ENCODE results near the gene THBS1.

Gene THBS1

GRCh38 chr15:39580485-39581241, at the start of gene THBS1:
TSS of gene THBS1 (plus strand) at chr15:39581079. CDS start at chr15:39581858, 779 bp downstream.
- no peak within 1 kb of the TSS for H3K27ac Mint-ChIP-seq
- H3K27me3 Mint-ChIP-seq, result peaks cover 53 to 63% of the 10 kb centered on the region in 2 donors
- H3K4me3 Mint-ChIP-seq, result peak within 1 kb of the TSS; percentile 44 to 78
- no peaks in the 10 kb centered on the region for H3K36me3 Mint-ChIP-seq
- no peak for DNase-seq
- peaks cover 7 to 16% of the 10 kb centered on the region in 2 donors for H3K4me1 Mint-ChIP-seq
- ATAC-seq (replicated peaks), result peak; percentile 11 to 32
- H3K9me3 Mint-ChIP-seq, result no peaks in the 10 kb centered on the region

DNA sequence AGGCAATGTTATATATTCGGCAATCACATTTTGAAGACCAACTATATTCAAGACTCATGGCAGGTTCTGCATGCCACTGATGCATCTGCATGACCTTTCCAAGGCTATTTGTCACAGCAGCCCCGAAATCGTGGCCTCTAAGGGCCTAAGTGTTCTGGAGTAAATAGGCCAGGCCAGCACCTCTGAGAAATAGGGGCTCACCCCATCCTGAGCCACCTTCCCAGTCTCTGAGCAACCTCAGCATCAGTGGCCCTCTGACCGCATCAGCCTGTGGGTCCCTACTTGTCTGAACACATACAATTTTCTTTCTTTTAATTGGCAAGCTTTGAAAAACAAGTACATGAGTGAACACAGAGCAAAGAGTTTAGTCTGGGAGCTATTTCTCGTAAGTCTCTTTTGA, 45.9 kb upstream of the THBS1 start:
- Mint-ChIP-seq H3K27ac (no peak overlapping the region), H3K9me3 (no peaks in the 10 kb centered on the region), H3K36me3 (no peaks in the 10 kb centered on the region), H3K4me3 (no peak overlapping the region), H3K27me3 (no peaks in the 10 kb centered on the region), H3K4me1 (peaks cover 0 to under 1% of the 10 kb centered on the region in 2 donors)
- DNase-seq, result no peak
- no peak for ATAC-seq (replicated peaks)

GRCh38 chr15:39535466-39535865, 45.4 kb upstream of the THBS1 start:
- peaks cover 0 to 5% of the 10 kb centered on the region in 2 donors for H3K4me1 Mint-ChIP-seq
- no peak overlapping the region for H3K27ac Mint-ChIP-seq
- H3K9me3 Mint-ChIP-seq, result no peaks in the 10 kb centered on the region
- no peaks in the 10 kb centered on the region for H3K36me3 Mint-ChIP-seq
- no peaks in the 10 kb centered on the region for H3K27me3 Mint-ChIP-seq
- ATAC-seq (replicated peaks), result no peak
- DNase-seq, result no peak
- H3K4me3 Mint-ChIP-seq, result no peak overlapping the region

GRCh38 chr15:39538936-39539335, 41.9 kb upstream of the THBS1 start:
- Mint-ChIP-seq H3K4me1 (peaks cover 0 to 6% of the 10 kb centered on the region in 2 donors), H3K27ac (no peak overlapping the region), H3K36me3 (no peaks in the 10 kb centered on the region), H3K9me3 (peaks cover 0 to 1% of the 10 kb centered on the region in 2 donors), H3K4me3 (no peak overlapping the region), H3K27me3 (peaks cover 9% of the 10 kb centered on the region in 2 donors)
- DNase-seq, result no peak
- no peak for ATAC-seq (replicated peaks)

- Mint-ChIP-seq H3K36me3 (no peaks in the 10 kb centered on the region), H3K4me1 (peaks cover 0 to 6% of the 10 kb centered on the region in 2 donors), H3K27ac (no peak overlapping the region), H3K9me3 (peaks cover 0 to 1% of the 10 kb centered on the region in 2 donors), H3K27me3 (peaks cover 9% of the 10 kb centered on the region in 2 donors), H3K4me3 (no peak overlapping the region)
- DNase-seq (no peak), ATAC-seq (replicated peaks) (no peak)
Measured at GRCh38 chr15:39539466-39539865, 41.4 kb upstream of the THBS1 start.

- ATAC-seq (replicated peaks) (no peak), DNase-seq (no peak)
- Mint-ChIP-seq H3K27me3 (peaks cover 9 to 15% of the 10 kb centered on the region in 2 donors), H3K27ac (no peak overlapping the region), H3K36me3 (no peaks in the 10 kb centered on the region), H3K9me3 (peaks cover 0 to 4% of the 10 kb centered on the region in 2 donors), H3K4me1 (peaks cover 0 to 6% of the 10 kb centered on the region in 2 donors), H3K4me3 (no peak overlapping the region)
Measured at GRCh38 chr15:39539973-39540558, 40.8 kb upstream of the THBS1 start.

GRCh38 chr15:39542385-39543065, 38.4 kb upstream of the THBS1 start:
- no peaks in the 10 kb centered on the region for H3K36me3 Mint-ChIP-seq
- no peak overlapping the region for H3K27ac Mint-ChIP-seq
- ATAC-seq (replicated peaks) (no peak), DNase-seq (no peak)
- H3K9me3 Mint-ChIP-seq, result peaks cover 0 to 4% of the 10 kb centered on the region in 2 donors
- H3K4me1 Mint-ChIP-seq, result peaks cover 0 to 6% of the 10 kb centered on the region in 2 donors
- no peak overlapping the region for H3K4me3 Mint-ChIP-seq
- H3K27me3 Mint-ChIP-seq, result peaks cover 9 to 16% of the 10 kb centered on the region in 2 donors

GRCh38 chr15:39543651-39544050, 37.2 kb upstream of the THBS1 start:
- no peak overlapping the region for H3K4me3 Mint-ChIP-seq
- no peak for DNase-seq
- peaks cover 0 to 4% of the 10 kb centered on the region in 2 donors for H3K9me3 Mint-ChIP-seq
- peaks cover 0 to 6% of the 10 kb centered on the region in 2 donors for H3K4me1 Mint-ChIP-seq
- peaks cover 9 to 16% of the 10 kb centered on the region in 2 donors for H3K27me3 Mint-ChIP-seq
- H3K36me3 Mint-ChIP-seq, result no peaks in the 10 kb centered on the region
- H3K27ac Mint-ChIP-seq, result no peak overlapping the region
- ATAC-seq (replicated peaks), result no peak

DNA sequence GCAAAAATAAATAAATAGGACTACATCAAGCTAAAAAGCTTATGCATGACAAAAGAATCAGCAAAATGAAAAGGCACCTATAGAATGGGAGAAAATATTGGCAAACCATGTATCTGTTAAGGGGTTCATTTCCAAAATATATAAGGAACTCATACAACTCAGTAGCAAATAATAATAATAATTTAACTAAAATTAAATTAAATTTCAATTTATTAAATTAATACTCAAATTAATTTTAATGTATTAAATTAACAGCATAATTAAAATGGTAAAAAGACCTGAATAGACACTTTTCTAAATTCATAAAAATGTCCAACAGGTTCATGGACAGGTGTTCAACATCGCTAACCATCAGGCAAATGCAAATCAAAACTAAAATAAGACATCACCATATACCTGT, 34.0 kb upstream of the THBS1 start:
- H3K4me1 Mint-ChIP-seq, result no peaks in the 10 kb centered on the region
- ATAC-seq (replicated peaks) (no peak), DNase-seq (no peak)
- peaks cover 0 to 4% of the 10 kb centered on the region in 2 donors for H3K9me3 Mint-ChIP-seq
- peaks cover 16 to 17% of the 10 kb centered on the region in 2 donors for H3K27me3 Mint-ChIP-seq
- H3K27ac Mint-ChIP-seq, result no peak overlapping the region
- H3K36me3 Mint-ChIP-seq, result no peaks in the 10 kb centered on the region
- H3K4me3 Mint-ChIP-seq, result no peak overlapping the region

- ATAC-seq (replicated peaks), result no peak
- no peak for DNase-seq
- Mint-ChIP-seq H3K27me3 (peaks cover 13% of the 10 kb centered on the region in 2 donors), H3K4me3 (no peak overlapping the region), H3K36me3 (no peaks in the 10 kb centered on the region), H3K4me1 (no peaks in the 10 kb centered on the region), H3K27ac (no peak overlapping the region), H3K9me3 (peaks cover 0 to 3% of the 10 kb centered on the region in 2 donors)
Measured at GRCh38 chr15:39548561-39548960, 32.3 kb upstream of the THBS1 start.

- ATAC-seq (replicated peaks) (no peak), DNase-seq (no peak)
- no peak overlapping the region for H3K27ac Mint-ChIP-seq
- peaks cover 9 to 12% of the 10 kb centered on the region in 2 donors for H3K27me3 Mint-ChIP-seq
- no peaks in the 10 kb centered on the region for H3K9me3 Mint-ChIP-seq
- no peaks in the 10 kb centered on the region for H3K4me1 Mint-ChIP-seq
- no peaks in the 10 kb centered on the region for H3K36me3 Mint-ChIP-seq
- H3K4me3 Mint-ChIP-seq, result no peak overlapping the region
Measured at GRCh38 chr15:39549912-39550311, 31.0 kb upstream of the THBS1 start.

- H3K4me3 Mint-ChIP-seq, result no peak overlapping the region
- no peak overlapping the region for H3K27ac Mint-ChIP-seq
- no peaks in the 10 kb centered on the region for H3K36me3 Mint-ChIP-seq
- no peaks in the 10 kb centered on the region for H3K9me3 Mint-ChIP-seq
- ATAC-seq (replicated peaks) (no peak), DNase-seq (no peak)
- no peaks in the 10 kb centered on the region for H3K4me1 Mint-ChIP-seq
- H3K27me3 Mint-ChIP-seq, result peaks cover 6 to 12% of the 10 kb centered on the region in 2 donors
Measured at GRCh38 chr15:39551476-39551875, 29.4 kb upstream of the THBS1 start.

DNA sequence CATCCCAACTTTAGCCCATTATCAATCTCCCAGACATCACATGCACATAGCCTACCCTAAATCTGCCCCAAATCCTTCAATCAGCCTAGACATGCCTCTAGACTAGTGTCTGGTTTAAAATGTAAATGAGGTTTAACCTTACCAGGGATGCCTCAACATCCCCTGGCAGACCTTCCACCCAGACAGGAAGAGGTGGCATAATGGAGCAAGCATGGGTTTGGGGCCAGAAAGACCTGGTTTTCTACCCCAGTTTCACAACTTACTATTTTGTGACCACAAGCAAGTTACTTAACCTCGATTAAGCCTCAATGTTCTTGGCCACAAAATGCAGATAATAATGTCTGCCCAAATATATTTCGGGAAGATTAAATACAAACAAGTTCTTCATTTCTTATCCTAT, 28.3 kb upstream of the THBS1 start:
- Mint-ChIP-seq H3K4me1 (no peaks in the 10 kb centered on the region), H3K9me3 (no peaks in the 10 kb centered on the region), H3K4me3 (no peak overlapping the region), H3K36me3 (no peaks in the 10 kb centered on the region), H3K27me3 (peaks cover 6 to 12% of the 10 kb centered on the region in 2 donors), H3K27ac (no peak overlapping the region)
- ATAC-seq (replicated peaks), result no peak
- DNase-seq, result no peak

- H3K27me3 Mint-ChIP-seq, result peaks cover 6 to 12% of the 10 kb centered on the region in 2 donors
- ATAC-seq (replicated peaks) (no peak), DNase-seq (no peak)
- no peak overlapping the region for H3K4me3 Mint-ChIP-seq
- no peaks in the 10 kb centered on the region for H3K4me1 Mint-ChIP-seq
- no peaks in the 10 kb centered on the region for H3K36me3 Mint-ChIP-seq
- H3K27ac Mint-ChIP-seq, result no peak overlapping the region
- H3K9me3 Mint-ChIP-seq, result no peaks in the 10 kb centered on the region
Measured at GRCh38 chr15:39553947-39554693, 26.8 kb upstream of the THBS1 start.

All from stimulated activated naive B cell treated with anti-CD40 and anti-IgM and Interleukin-4, amounts not matched to agents 10 μg/mL and 1 μg/mL and 100 μg/mL, for 72 hours (primary cell).